GM12878 (cell line): ENCODE data around the gene PARD6A. TPM values are rescaled to one million over a fixed set of nuclear protein-coding genes. Genes with fewer than 3 reads are reported as not detected.

Experiments used
- ATAC-seq: fragments of 200-7000 bp; cut with Tn5 transposase; 3 replicates; pipeline ENCODE4 v1.9.1; 2020; ENCODE audit warnings: mild to moderate bottlenecking, moderate library complexity
- BruUV-seq: library from RNA; stranded (reverse); fragments of 400-500 nt; replicated peaks from 2 replicates; lab custom pipeline; 2021; lab: Mats Ljungman, UMichigan
- CTCF ChIA-PET: fragments of 300-600 bp; sonication (Branson Sonifier 250); formaldehyde crosslinking; extraction: SDS; loops from one replicate; lab custom pipeline; 2021; ENCODE audit warnings: inconsistent platforms; lab: Yijun Ruan, JAX
- POLR2A ChIA-PET: fragments of 350-600 bp; formaldehyde crosslinking; extraction: SDS; loops from one replicate; lab custom pipeline; 2021; ENCODE audit warnings: inconsistent platforms; lab: Charles Lee
- RAD21 ChIA-PET: fragments of 300-600 bp; sonication (Branson Sonifier 250); formaldehyde crosslinking; loops from one replicate; lab custom pipeline; 2023; ENCODE audit warnings: antibody characterized with exemption; ENCODE audit not compliant: unreplicated experiment; lab: Charles Lee
- SMC1A ChIA-PET: fragments of 300-600 bp; sonication (Branson Sonifier 250); formaldehyde crosslinking; loops from one replicate; lab custom pipeline; 2023; ENCODE audit not compliant: unreplicated experiment, uncharacterized antibody; lab: Charles Lee
- DNase-seq: peaks from one replicate; pipeline ENCODE4 v3.0.0-alpha.2; 2011; ENCODE audit warnings: low read depth, low spot score
- FAIRE-seq: peaks from 3 replicates; lab custom pipeline; 2011; peaks lifted over from hg19 to GRCh38; lab: Jason Lieb, UNC
- H2AFZ ChIP-seq: 2 replicates; pipeline ENCODE4 v1.6.0; 2011; ENCODE audit warnings: low read depth, low read length, control low read depth; ENCODE audit not compliant: control insufficient read depth
- H3K27ac ChIP-seq: 2 replicates; pipeline ENCODE4 v1.5.1; 2011; ENCODE audit warnings: control low read depth; ENCODE audit not compliant: control insufficient read depth, insufficient read depth
- H3K27me3 ChIP-seq, 2 experiments: replicated peaks in 1 of 2; 2 replicates each; pipeline versions ENCODE4 v1.6.0 to v1.6.1; 2011; ENCODE audit warnings: low read length in 1 of 2; ENCODE audit not compliant: control insufficient read depth in 2 of 2, insufficient read depth in 2 of 2
- H3K36me3 ChIP-seq, 2 experiments: 2 replicates each; pipeline ENCODE4 v1.5.1; 2011; ENCODE audit warnings: low read length in 1 of 2; ENCODE audit not compliant: control insufficient read depth in 2 of 2, insufficient read depth in 2 of 2
- H3K4me1 ChIP-seq: 2 replicates; pipeline ENCODE4 v1.6.1; 2011; ENCODE audit warnings: mild to moderate bottlenecking, low read length, moderate library complexity, mixed read lengths; ENCODE audit not compliant: control insufficient read depth, insufficient read depth
- H3K4me2 ChIP-seq: 2 replicates; pipeline ENCODE4 v1.6.0; 2011; ENCODE audit warnings: control low read depth; ENCODE audit not compliant: control insufficient read depth, insufficient read depth
- H3K4me3 ChIP-seq: fragments of 200-600 bp; sonication (generic); 2 replicates; pipeline ENCODE4 v1.5.1; 2016
- H3K79me2 ChIP-seq: 2 replicates; pipeline ENCODE4 v1.6.0; 2011; ENCODE audit warnings: low read length; ENCODE audit not compliant: control insufficient read depth, insufficient read depth
- H3K9ac ChIP-seq: 2 replicates; pipeline ENCODE4 v1.8.0; 2011; ENCODE audit warnings: low read length, control low read depth, mixed read lengths; ENCODE audit not compliant: control insufficient read depth, insufficient read depth
- H3K9me3 ChIP-seq: replicated peaks from 3 replicates; pipeline ENCODE4 v1.5.1; 2011; ENCODE audit warnings: mild to moderate bottlenecking, low read length; ENCODE audit not compliant: control insufficient read depth, insufficient read depth
- H4K20me1 ChIP-seq: 2 replicates; pipeline ENCODE4 v1.6.0; 2011; ENCODE audit not compliant: control insufficient read depth, insufficient read depth
- CBX5 ChIP-seq: sonication (generic); IDR thresholded peaks from 2 replicates; pipeline ENCODE4 v1.6.1; 2016; ENCODE audit warnings: low read depth, moderate library complexity, mild to moderate bottlenecking, inconsistent platforms
- HSF1 ChIP-seq: fragments of 150-350 bp; IDR thresholded peaks from 2 replicates; pipeline ENCODE4 v1.6.1; 2014; ENCODE audit warnings: mild to moderate bottlenecking, low read depth, low read length
- IKZF1 ChIP-seq: fragments of 450-650 bp; conservative IDR thresholded peaks from 2 replicates; pipeline ENCODE4 v1.6.1; 2017; ENCODE audit warnings: antibody characterized with exemption, mild to moderate bottlenecking
- LARP7 ChIP-seq: fragments of 450-650 bp; IDR thresholded peaks from 2 replicates; pipeline ENCODE4 v1.6.1; 2017; ENCODE audit warnings: mild to moderate bottlenecking
- MEF2B ChIP-seq: fragments of 450-650 bp; IDR thresholded peaks from 2 replicates; pipeline ENCODE4 v1.6.1; 2018; ENCODE audit warnings: mild to moderate bottlenecking, moderate library complexity; ENCODE audit not compliant: partially characterized antibody, poor library complexity, severe bottlenecking
- MTA2 ChIP-seq: fragments of 450-650 bp; IDR thresholded peaks from 2 replicates; pipeline ENCODE4 v1.6.1; 2016; ENCODE audit warnings: low read depth, mild to moderate bottlenecking, moderate library complexity
- MYC ChIP-seq: IDR thresholded peaks from 2 replicates; pipeline ENCODE4 v1.6.1; 2011; ENCODE audit warnings: mild to moderate bottlenecking, low read length, moderate library complexity, inconsistent platforms; ENCODE audit not compliant: insufficient read depth, insufficient replicate concordance, insufficient read length, severe bottlenecking
- NFYA ChIP-seq: IDR thresholded peaks from 2 replicates; pipeline ENCODE4 v1.6.1; 2011; ENCODE audit warnings: low read depth, mild to moderate bottlenecking, low read length, improper control_type of control experiment, borderline replicate concordance
- NKRF ChIP-seq: fragments of 450-650 bp; conservative IDR thresholded peaks from 2 replicates; pipeline ENCODE4 v1.6.1; 2017; ENCODE audit warnings: mild to moderate bottlenecking, moderate library complexity
- POU2F2 ChIP-seq: IDR thresholded peaks from 3 replicates; pipeline ENCODE4 v1.6.1; 2011; ENCODE audit warnings: low read depth, mild to moderate bottlenecking, low read length, borderline replicate concordance
- RCOR1 ChIP-seq: conservative IDR thresholded peaks from 2 replicates; pipeline ENCODE4 v1.6.1; 2012; ENCODE audit warnings: low read depth, low read length, improper control_type of control experiment
- TCF12 ChIP-seq: IDR thresholded peaks from 2 replicates; pipeline ENCODE4 v1.6.1; 2011; ENCODE audit warnings: low read depth, mild to moderate bottlenecking, low read length
- USF1 ChIP-seq: IDR thresholded peaks from 2 replicates; pipeline ENCODE4 v1.6.1; 2011; ENCODE audit warnings: borderline replicate concordance, low read depth, mild to moderate bottlenecking, moderate library complexity, mixed read lengths, low read length; ENCODE audit not compliant: insufficient read depth; ENCODE audit errors: extremely low read length
- ZBTB11 ChIP-seq: fragments of 450-650 bp; formaldehyde crosslinking; IDR thresholded peaks from 2 replicates; pipeline ENCODE4 v1.5.0; 2022; ENCODE audit warnings: mild to moderate bottlenecking, missing genetic modification characterization
- WGBS: methylation state at CpG from one replicate; pipeline ENCODE4 v1.1.6; 2016; ENCODE audit warnings: low lambda C conversion rate; ENCODE audit not compliant: insufficient replicate concordance, insufficient coverage; ENCODE audit errors: missing lambda C conversion rate; 5-methylcytosine and 5-hydroxymethylcytosine counted together
- in situ Hi-C: fragments of 300-500 bp; cut with MboI; formaldehyde crosslinking; loops from 9 replicates; pipeline ENCODE4 v1.14.3; 2018; ENCODE audit warnings: mixed read lengths
- intact Hi-C: fragments of 100-400 bp; cut with micrococcal nuclease; formaldehyde crosslinking; loops from one replicate; pipeline ENCODE4 v1.14.2; 2022; ENCODE audit not compliant: unreplicated experiment
- polyA plus RNA-seq, 11 experiments: library from polyadenylated mRNA; depleted of rRNA in 4 of 11; unstranded in 6 of 11; stranded (reverse) in 5 of 11; fragments of >200 nt; fragmentation: Nextera tagmentation in 4 of 11; fragmentation: Illumina TruSeq in 1 of 11; extraction: Ambion mirVana in 4 of 11; extraction: Trizol in 1 of 11; gene quantifications; 1 replicate in 1 of 11; 2 replicates in 10 of 11; pipeline versions ENCODE4 v1.2.1 to v1.2.3, GENCODE V29; 2011 to 2016; ENCODE audit warnings: inconsistent platforms in 2 of 11, missing spikeins in 2 of 11, low read depth in 1 of 11
- total RNA-seq, 4 experiments: library from RNA; depleted of rRNA in 3 of 4; stranded (reverse); fragments of >200 nt in 3 of 4; fragmentation: Illumina TruSeq in 1 of 4; extraction: Trizol in 1 of 4; gene quantifications; 2 replicates each; pipeline versions ENCODE4 v1.2.1 to v1.2.3, GENCODE V29; 2013 to 2021

PARD6A gene
- total and polyA plus RNA-seq, 10 of the 15 experiments (the other 5 are each of a cell fraction or from before 2014, with no cell fraction given): 0.42 to 10.1 (median 4.4) TPM

- TF ChIP-seq USF1: no peak
- TF ChIP-seq CBX5: no peak
- no peak for TF ChIP-seq IKZF1
- no peak for TF ChIP-seq POU2F2
- no peak for TF ChIP-seq LARP7
- no peak for TF ChIP-seq NKRF
- TF ChIP-seq RCOR1: no peak
- TF ChIP-seq TCF12: no peak
Observed at GRCh38 chr16:67636713-67637112, 24.0 kb upstream of the PARD6A start (continued).

GRCh38 chr16:67637625-67638024 is 23.1 kb upstream of the PARD6A start:
- Histone ChIP-seq H3K79me2 (no peaks in the 10 kb centered on the region), H3K36me3 (peaks cover 14 to 18% of the 10 kb centered on the region in 2 experiments), H3K27me3 (no peaks in the 10 kb centered on the region), H3K4me2 (no peak overlapping the region), H3K27ac (no peak overlapping the region), H3K9ac (no peak overlapping the region), H4K20me1 (no peaks in the 10 kb centered on the region), H3K4me3 (no peak overlapping the region), H2AFZ (no peak overlapping the region), H3K9me3 (no peaks in the 10 kb centered on the region), H3K4me1 (no peaks in the 10 kb centered on the region)
- BruUV-seq: no TSS peak
- no peak for FAIRE-seq
- no peak for ATAC-seq
- intact Hi-C loops (no loop called here), in situ Hi-C loops (no loop called here)
- ChIA-PET POLR2A (no interaction called here), CTCF (interaction anchor here (2.6 kb wide), 1 partner anchor 117 kb away, joined by 18 read pairs; no protein-coding TSS in a partner anchor), SMC1A (interaction anchor here (1.3 kb wide), 1 partner anchor 76 kb away, joined by 3 read pairs; no protein-coding TSS in a partner anchor), RAD21 (no interaction called here)
- no peak for DNase-seq
- 95% methylated on average over 12 of the region's 12 CpGs for WGBS
- no peak for TF ChIP-seq MTA2
- no peak for TF ChIP-seq MEF2B
- no peak for TF ChIP-seq NFYA
- no peak for TF ChIP-seq HSF1
- TF ChIP-seq MYC: no peak
- TF ChIP-seq ZBTB11 (CRISPR knock-in tag): no peak
